ENCODE data around the gene SLC17A7. TPM values are rescaled to one million over a fixed set of nuclear protein-coding genes. Genes with fewer than 3 reads are reported as not detected.

The SLC17A7 gene
- total RNA-seq, 6 experiments from 2014 or later, result 0.05 to 0.17 (median 0.09) TPM; not detected in 1

DNA sequence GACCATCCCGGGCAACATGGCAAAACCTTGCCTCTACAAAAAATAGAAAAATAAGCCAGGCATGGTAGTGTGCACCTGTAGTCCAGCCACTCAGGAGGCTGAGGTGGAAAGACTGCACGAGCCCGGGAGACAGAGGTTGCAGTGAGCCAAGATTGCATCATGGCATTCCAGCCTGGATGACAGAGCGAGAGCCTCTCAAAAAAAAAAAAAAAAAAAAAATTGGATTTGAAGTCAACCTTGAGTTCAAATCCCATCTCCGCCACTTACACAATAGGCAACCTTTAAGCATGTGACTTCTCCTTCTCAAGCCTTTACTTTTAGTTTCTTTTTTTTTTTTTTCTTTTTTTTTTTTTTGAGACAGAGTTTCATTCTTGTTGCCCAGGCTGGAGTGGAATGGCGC is 41.3 kb downstream of the SLC17A7 start:
- H3K9me3 Mint-ChIP-seq, result no peaks in the 10 kb centered on the region
- no peak for DNase-seq
- no peak overlapping the region for H3K4me3 Mint-ChIP-seq
- no peak overlapping the region for H3K27ac Mint-ChIP-seq
- H3K27me3 Mint-ChIP-seq (ENCODE audit: insufficient read depth), result peaks cover 29% of the 10 kb centered on the region
- no peaks in the 10 kb centered on the region for H3K36me3 Mint-ChIP-seq (ENCODE audit: low read depth)
- TF ChIP-seq, protein P1, sequence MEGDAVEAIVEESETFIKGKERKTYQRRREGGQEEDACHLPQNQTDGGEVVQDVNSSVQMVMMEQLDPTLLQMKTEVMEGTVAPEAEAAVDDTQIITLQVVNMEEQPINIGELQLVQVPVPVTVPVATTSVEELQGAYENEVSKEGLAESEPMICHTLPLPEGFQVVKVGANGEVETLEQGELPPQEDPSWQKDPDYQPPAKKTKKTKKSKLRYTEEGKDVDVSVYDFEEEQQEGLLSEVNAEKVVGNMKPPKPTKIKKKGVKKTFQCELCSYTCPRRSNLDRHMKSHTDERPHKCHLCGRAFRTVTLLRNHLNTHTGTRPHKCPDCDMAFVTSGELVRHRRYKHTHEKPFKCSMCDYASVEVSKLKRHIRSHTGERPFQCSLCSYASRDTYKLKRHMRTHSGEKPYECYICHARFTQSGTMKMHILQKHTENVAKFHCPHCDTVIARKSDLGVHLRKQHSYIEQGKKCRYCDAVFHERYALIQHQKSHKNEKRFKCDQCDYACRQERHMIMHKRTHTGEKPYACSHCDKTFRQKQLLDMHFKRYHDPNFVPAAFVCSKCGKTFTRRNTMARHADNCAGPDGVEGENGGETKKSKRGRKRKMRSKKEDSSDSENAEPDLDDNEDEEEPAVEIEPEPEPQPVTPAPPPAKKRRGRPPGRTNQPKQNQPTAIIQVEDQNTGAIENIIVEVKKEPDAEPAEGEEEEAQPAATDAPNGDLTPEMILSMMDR (IDR thresholded peaks at IDR 0.05), result no peak
- H3K4me1 Mint-ChIP-seq (ENCODE audit: low read depth), result no peaks in the 10 kb centered on the region

DNA sequence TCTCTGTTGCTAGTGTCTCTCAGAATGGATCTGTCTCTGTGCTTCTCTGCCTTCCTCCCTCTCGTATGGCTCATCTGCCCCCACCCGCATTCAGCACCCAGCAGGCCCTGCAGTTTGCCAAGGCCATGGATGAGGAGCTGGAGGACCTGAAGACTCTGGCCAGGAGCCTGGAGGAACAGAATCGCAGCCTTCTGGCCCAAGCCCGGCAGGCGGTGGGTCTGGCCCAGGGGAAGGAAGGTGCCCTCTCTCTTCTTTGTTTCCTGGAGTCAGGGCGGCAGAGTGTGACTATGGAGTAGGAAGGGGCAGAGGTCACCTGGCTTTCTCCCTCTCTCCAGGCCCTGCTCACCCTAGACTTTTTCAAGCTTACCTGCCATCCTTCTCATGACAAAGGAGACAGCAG is 42.4 kb downstream of the SLC17A7 start:
- Mint-ChIP-seq H3K4me3 (no peak overlapping the region), H3K27ac (no peak overlapping the region), H3K27me3 (ENCODE audit: insufficient read depth) (peaks cover 28% of the 10 kb centered on the region), H3K9me3 (no peaks in the 10 kb centered on the region), H3K36me3 (ENCODE audit: low read depth) (no peaks in the 10 kb centered on the region), H3K4me1 (ENCODE audit: low read depth) (no peaks in the 10 kb centered on the region)
- TF ChIP-seq, protein P1 (IDR thresholded peaks at IDR 0.05), result no peak
- DNase-seq, result no peak

DNA sequence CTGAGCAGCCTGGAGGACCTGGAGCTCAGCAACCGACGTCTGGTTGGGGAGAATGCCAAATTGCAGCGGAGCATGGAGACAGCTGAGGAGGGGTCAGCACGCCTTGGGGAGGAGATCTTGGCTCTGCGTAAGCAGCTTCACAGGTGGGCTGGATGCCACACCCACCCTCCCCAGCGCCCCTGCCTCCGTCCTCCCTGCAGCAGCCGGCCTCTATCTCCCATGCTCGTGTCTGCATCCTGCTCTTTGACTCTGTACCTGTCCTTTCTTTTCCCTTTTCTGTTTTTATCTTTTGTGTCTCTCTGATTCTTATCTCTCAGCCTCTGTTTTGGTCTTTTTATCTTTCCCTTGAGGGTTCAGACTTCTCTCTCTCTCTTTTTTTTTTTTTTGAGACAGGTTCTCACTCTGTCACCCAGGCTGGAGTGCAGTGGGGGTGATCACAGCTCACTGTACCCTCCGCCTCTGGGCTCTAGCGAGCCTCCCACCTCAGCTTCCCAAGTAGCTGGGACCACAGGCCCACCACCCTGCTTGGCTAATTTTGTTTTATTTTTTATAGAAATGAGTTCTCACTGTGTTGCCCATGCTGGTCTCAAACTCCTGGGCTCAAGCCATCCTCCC is 43.2 kb downstream of the SLC17A7 start:
- no peaks in the 10 kb centered on the region for H3K4me1 Mint-ChIP-seq (ENCODE audit: low read depth)
- H3K9me3 Mint-ChIP-seq, result no peaks in the 10 kb centered on the region
- H3K27ac Mint-ChIP-seq, result no peak overlapping the region
- TF ChIP-seq, protein P1 (IDR thresholded peaks at IDR 0.05), result no peak
- H3K4me3 Mint-ChIP-seq, result no peak overlapping the region
- H3K36me3 Mint-ChIP-seq (ENCODE audit: low read depth), result no peaks in the 10 kb centered on the region
- no peak for DNase-seq
- peaks cover 26% of the 10 kb centered on the region for H3K27me3 Mint-ChIP-seq (ENCODE audit: insufficient read depth)

DNA sequence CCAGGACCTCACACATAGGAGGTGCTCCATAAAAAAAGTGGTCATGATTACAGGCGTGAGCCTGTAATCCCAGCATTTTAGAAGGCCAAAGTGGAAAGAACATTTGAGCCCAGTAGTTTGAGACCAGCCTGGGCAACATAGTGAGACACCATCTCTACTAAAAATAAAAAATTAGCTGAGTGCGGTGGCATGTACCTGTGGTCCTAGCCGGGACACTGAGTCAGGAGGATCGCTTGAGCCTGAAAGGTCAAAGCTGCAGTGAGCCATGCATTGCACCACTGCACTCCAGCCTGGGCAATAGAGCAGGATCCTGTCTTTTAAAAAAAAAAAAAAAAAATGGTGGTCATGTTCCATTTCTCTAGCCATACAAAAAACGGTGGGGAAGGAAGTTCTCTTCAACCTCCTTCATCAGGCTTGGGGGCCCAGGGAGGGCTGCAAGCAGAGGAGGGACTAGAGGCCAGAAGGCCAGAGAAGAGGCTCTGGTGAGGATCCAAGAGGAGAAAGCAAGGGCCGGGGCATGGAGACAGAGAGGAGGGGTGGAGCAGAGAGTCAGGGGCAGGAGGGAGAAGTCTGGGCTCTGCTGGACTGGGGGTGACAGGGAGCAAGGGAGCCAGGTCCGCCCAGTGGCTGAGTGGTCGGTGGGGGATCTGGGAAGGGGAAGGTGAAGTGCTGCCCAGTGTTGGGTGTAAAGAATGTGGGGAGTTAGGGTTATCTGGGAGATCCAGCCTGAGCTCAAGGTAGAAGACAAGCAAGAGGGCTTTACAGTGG is 44.4 kb downstream of the SLC17A7 start:
- Mint-ChIP-seq H3K4me3 (no peak overlapping the region), H3K27ac (no peak overlapping the region), H3K4me1 (ENCODE audit: low read depth) (peaks cover 3% of the 10 kb centered on the region), H3K27me3 (ENCODE audit: insufficient read depth) (peaks cover 24% of the 10 kb centered on the region), H3K36me3 (ENCODE audit: low read depth) (no peaks in the 10 kb centered on the region), H3K9me3 (no peaks in the 10 kb centered on the region)
- no peak for DNase-seq
- TF ChIP-seq, protein P1 (IDR thresholded peaks at IDR 0.05), result no peak

DNA sequence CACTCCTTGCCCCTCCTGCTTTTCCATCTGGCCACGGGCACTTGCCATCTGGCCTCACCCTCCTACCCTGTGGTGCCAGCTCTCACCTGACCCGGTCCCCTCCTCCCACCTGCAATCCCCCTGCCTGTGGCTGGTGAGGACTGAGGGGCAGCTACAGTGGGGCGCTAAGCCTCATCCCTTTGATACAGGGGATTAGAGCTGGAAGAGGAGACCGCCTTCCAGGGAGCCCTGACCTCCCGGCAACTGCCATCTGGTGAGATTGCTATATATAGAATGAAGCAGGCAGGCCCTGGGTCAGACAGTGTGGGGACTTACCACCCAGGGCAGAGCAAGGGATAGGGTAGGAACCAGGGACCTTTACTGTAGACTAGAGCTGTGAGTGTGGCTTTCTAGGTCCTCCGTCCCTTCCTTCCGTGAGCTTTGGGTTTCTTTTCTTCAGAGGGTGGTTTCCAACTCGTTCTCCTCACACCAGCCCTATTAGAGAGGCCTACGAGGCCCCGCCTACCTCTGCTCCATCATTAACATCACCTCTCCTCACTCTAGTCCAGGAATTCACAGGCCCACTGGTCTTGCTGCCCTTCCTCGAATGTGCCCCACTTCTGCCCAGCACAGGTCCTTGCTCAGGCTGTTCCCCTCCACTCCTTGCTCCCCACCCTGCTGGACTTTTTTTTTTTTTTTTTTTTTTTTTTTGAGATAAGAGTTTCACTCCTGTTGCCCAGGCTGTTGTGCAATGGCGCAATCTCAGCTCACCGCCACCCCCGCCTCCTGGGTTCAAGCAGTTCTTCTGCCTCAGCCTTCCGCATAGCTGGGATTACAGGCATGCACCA is 45.5 kb downstream of the SLC17A7 start:
- Mint-ChIP-seq H3K27me3 (ENCODE audit: insufficient read depth) (peaks cover 20% of the 10 kb centered on the region), H3K36me3 (ENCODE audit: low read depth) (no peaks in the 10 kb centered on the region), H3K4me3 (no peak overlapping the region), H3K27ac (no peak overlapping the region), H3K9me3 (no peaks in the 10 kb centered on the region), H3K4me1 (ENCODE audit: low read depth) (peaks cover 6% of the 10 kb centered on the region)
- DNase-seq, result no peak
- TF ChIP-seq, protein P1 (IDR thresholded peaks at IDR 0.05), result no peak
